Pulmonary artery endothelial cell (primary cell): ENCODE measurements around the gene CYBB. TPM values are rescaled to one million over a fixed set of nuclear protein-coding genes. Genes with fewer than 3 reads are reported as not detected.

Experiments used
- DNase-seq: peaks from one replicate; pipeline ENCODE4 v3.0.0-alpha.2; 2011; ENCODE audit warnings: low read depth, low spot score
- total RNA-seq: library from RNA; depleted of rRNA; stranded (reverse); fragments of >200 nt; gene quantifications from 2 replicates; pipeline ENCODE4 v1.2.3, GENCODE V29; 2014

The CYBB gene
- total RNA-seq, 1 donor from 2014 or later = not detected

DNA sequence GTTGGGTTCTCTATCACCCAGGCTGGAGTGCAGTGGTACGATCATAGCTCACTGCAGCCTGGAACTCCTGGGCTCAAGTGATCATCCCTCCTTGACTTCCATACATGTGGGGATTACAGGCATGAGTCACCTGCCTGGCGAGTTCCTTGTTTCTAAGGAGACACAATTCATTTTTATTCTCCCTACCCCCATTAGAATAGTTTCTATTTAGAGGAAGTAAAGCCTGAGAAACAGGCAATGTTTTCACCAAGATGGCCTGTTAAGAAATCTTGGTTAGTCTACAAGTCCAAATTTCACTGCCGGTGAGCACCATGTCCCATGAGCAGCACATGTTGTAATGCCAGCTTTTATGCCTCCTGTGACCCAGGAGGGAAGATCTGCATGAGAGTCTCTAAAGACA lies 5.7 kb downstream of the CYBB start:
- no peak for DNase-seq

DNA sequence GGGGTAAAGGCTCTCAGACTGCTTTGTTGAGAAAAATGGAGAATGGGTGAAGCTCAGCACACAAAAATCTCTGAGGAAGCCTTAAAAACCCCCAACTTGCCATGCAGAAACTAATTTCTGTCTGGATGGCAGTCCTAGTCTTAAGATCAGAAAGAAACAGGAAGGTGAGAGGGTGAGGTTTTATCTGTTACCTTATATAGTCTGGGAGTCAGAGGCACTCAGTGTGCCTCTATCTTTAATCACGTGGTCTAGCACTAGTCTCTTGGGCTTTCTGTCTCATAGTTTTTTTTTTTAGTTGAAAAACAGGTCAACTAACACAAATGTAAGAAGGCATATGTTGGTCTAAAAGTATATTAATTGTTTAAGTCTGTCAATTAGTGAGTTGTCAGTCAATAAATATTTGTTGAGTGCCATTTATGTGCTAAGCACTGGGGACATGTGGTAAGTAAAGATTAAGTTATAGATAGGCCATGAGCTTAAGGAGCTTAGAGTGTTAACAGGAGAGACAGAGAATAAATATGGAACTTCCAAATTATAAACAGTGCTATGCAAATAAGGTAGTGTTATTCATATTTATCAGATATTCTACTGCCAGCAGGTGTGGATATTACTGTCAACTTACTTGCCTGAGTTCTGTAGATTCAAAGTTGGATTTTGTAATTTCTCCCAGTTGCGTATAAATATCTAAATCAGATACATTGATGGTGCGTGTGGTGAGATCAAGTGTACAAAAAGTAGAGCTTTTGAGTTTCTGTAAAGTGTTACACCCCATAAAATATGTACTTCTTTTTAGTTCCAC lies 7.0 kb downstream of the CYBB start:
- DNase-seq = no peak

DNA sequence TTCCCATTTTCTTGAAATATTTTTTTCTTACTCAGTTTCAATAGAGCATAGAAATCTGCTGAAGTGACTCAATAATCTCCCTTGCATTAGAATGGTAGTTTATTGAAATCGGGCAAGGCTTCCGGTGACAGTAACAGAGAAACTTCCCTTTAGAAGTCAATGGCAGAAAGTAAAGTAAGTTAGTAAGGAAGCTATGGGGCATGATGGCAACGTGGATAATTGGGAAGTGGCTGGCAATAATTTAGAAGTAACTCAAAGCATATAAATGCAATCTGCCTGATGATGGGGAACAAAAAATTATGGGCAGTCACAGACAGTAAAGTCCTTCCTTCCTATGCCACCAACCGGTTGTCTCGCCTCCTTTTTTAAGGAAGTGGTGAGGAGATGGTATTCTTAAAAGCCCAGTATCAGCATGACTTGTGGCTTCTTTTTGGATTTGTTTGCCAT lies 7.6 kb downstream of the CYBB start:
- no peak for DNase-seq

DNA sequence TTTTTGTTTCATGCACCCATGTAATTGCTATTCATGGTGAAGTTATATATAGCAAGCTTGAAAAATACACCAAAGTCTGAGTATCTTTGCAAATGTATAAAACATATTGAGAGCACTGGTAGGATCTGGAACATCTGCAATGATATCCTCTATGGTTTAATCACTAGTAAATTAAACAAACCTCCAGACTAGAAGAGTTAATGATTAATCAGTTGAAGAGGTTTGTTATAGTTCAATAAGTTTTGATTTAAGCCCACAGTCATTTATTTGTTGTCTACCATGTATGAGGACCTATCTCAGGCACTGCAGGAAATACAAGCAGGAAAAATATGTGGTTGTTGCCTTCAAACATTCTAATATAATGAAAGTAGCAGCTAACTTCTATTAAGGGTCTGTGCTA lies 16.5 kb downstream of the CYBB start:
- DNase-seq = no peak

DNA sequence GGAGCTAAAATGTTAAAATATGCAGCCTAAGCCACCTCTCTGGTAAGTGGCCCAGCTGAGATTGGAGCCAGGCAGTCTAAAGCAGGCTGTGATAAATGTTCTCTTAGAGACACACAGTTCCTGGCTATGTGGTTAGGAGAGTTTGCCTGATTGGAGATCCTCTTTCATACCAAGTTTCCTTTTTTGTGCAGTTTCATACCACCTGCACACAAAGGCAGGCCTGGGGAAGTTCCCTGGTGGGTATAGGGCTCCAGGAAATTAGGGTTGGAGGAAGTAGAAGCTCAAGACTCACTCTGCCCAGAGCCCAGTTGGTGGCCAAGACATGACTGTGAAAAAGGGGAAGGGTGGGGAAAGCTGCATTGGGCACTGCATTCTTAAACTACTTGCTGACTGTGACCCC lies 16.9 kb downstream of the CYBB start:
- DNase-seq = no peak

DNA sequence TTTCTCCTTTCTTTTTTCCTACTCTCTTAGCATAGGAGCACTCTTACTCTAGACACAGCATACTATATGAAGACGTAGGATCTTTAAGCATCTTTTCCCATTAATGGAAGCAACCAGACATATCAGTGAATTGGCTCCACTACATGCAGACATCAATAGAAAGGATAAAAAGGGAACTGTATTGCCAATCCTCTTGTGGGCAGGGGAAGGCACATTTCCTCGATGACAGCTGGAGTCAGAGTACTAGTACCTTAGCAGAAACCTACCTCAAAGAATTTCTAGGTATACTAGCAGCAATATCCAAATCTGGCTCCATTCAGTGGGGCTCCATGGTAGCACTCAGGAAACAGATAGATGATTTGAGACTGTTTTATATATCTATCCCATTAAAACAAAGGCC lies 20.1 kb downstream of the CYBB start:
- no peak for DNase-seq

DNA sequence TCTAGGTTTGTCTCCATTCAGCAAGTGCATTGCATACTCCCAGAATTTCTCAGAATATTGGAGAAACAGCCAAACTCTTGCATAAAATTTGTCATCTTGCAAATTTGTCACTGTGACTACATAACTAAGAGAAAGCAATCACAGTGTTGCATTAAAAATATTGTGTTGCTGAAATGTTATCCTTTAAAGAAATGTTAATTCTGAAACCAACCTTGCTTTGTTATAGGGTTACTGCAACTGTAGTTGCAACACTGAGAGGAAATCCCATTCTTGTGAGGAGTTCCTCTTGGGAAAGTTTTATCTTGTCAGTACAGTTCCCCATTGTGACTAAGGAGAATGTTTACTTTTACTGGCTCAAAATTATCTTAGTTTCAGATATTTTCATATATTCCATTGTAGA lies 20.9 kb downstream of the CYBB start:
- DNase-seq = no peak

DNA sequence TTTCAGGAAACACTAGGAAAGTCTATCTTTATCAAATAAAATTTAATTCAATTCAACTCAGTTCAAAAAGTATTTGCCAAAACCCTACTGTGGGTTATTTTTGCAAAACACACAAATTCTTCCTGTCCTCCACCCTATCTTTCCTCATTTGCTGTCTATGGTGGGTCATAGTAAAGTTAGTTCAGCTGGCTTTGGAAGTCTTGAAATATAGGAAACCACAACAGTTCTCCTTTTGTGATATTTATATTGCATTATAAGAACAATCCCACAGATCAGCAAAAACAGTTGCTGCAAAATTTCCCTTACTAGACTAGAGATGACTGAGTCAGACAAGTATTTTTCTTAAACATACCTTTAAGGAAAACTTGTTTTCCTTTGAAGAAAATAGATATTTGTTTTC lies 22.2 kb downstream of the CYBB start:
- DNase-seq = no peak

DNA sequence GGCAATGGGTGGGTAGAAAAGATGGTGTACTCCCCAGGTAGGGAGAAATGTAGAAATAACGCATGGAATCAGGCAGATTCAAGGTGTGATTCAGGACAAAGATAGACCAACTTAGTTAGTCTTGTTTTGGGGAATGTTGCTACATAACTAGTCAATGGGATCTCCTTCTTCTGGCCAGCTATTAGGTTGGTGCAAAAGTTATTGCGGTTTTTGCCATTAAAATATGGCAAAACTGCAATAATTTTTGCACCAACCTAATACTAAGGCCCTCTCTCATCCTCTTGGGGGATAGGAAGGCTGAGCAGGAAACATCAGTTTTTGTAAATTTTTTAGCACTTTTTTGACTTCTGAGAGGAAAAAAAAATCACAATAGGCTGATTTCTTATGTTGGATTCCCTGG lies 23.2 kb downstream of the CYBB start:
- no peak for DNase-seq

DNA sequence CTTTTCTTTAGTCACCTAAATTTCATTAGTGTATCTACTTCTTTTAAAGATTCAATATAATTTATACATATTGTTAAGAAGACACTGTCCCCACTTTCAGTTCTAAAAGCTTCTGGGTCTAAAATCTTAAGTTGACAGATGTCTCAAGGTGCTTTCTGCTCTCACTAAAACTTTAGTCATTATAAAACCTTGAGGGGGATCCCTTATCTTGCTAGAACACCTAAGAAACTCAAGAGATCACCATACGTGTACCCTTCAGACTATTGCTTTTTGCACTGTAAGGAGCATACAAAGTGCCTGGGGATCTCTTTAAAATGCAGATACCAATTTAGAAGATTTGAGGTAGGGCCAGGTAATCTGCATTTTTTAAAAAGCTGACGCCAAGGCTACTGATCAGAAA lies 30.1 kb downstream of the CYBB start:
- no peak for DNase-seq

DNA sequence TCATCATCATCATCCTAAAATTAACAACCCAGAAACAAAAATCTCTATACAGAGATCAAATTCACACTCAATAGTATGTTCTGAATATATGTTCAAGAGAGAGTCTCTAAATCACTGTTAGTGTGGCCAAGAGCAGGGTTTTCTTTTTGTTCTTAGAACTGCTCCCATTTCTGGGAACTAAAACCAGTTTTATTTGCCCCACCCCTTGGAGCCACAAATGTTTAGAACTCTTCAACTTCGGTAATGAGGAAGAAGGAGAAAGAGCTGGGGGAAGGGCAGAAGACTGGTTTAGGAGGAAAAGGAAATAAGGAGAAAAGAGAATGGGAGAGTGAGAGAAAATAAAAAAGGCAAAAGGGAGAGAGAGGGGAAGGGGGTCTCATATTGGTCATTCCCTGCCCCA lies 32.3 kb downstream of the CYBB start:
- no peak for DNase-seq

DNA sequence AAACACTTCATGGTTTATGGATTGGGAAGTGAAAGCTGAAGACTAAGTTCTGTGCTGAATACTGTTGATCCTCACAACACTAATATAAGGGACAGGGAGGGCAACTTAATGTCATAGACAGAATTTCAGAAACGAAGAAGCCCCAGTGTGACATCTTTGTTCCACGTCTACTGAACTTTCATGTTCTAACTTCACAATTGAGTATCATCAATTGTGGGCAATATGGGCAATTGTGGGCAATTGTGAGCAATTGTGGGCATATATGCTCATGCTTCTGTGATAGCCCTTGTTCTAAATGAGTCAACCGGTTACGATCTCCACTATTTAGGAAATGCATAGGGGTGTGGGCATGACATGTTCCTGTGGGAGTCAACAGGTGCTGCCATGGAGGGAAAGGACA lies 33.7 kb downstream of the CYBB start:
- no peak for DNase-seq

DNA sequence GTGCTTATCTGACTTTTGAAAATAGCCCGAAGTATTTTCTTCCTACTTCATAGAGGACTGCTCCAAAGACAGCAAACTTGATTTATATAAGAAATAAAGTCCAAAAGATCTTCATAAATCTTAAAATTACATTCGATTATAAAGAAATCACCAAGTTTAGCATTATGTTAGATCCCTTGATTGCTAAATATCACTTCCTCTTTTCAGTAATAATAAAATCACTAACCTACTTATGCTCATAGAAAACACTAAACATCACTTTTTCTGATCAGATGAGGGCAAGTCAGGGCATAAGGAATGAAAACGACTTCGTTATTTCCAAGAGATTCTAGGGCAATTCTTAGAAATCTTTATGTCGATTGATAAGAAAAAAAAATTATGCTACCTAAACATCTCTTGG lies 35.5 kb downstream of the CYBB start:
- no peak for DNase-seq

DNA sequence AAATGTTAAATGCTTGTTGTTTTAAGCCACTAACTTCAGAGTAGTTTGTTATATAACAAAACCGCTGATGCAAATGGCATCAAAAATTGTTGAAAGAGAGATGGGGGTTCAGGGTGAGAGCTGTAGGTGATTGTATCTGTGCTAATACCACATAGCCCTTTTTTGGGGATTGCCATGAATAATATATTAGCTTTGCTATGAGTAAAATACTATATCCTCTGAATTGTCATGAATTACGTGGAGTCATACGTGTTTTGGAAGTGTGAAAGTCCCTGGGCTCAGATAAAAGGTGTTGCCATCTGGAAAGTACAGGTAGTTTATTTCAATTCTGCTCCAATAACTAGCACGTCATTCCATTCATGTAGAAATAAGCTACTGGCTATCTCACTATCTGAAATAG lies 36.9 kb downstream of the CYBB start:
- no peak for DNase-seq

DNA sequence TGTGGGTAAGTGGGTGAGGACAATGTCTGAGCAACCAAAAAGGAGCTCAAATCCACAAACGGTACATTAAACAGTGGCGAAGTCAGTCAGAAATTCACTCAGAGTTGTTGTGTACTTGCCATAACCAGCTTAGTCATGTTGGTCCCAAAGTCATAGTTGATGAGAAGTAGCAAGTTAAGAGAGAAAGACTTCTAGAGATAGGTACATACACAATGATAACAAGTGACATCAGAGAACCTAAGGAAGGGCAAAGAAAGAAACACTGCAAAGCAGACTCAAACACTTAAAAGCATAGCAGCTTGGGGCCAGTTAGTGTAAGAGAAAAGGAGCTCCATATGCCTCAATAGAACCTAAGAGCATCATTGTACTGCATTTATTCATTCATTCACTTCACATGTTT lies 37.3 kb downstream of the CYBB start:
- DNase-seq = no peak

DNA sequence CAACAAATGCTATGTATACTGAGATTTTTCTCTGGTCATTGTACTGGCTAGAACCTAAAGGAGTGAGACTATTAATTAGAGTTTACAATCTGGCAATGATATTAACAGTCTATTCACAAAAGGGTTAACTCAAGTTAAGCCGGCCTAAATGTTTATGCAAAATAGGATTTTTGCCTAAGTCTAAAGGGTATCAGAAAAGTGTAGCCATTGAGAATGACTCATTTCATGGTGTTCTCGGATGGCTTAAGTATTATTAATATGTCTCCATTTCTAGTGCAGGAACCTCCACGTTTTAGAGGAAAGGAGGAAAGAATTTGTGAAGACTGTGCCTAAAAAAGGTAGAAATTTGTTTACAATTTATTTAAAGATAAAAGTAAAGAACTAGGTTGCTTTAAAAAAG lies 37.7 kb downstream of the CYBB start:
- no peak for DNase-seq

DNA sequence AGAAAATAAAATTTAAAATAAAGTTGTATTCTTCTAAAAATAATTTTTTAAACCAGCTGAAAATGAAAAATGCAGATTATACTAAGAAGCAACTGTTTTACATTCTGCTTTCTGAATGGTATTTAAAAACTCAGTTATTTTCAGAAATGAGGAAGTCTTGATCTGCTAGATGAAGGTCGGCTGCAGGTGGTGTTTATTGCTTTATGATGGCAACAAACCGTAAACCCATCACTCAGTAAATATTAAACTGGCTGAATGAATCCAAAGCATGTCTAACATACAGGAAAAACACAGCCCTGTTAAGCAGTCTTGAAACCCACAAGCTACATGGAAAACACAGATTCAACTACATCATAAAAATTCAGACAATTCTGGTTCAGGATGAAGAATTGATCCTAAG lies 38.2 kb downstream of the CYBB start:
- DNase-seq = no peak

DNA sequence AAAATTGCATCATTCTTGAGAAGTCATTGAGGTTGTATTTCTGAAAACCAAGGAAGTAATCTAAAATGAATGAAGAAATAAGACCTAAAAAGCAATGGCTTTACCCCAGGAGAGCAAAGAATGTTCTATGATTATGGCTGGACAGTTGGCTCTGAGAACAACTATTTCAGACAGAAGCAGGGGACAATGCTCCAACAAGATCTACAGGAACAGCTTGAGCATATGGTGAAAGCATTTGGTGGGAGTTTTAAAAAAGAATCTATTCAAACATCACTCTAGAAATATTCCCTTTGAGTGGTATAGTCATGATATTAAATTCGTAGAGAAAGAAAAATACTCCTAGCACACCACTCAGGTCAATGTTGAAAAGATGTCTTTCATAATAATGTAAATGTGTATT lies 40.8 kb downstream of the CYBB start:
- no peak for DNase-seq

DNA sequence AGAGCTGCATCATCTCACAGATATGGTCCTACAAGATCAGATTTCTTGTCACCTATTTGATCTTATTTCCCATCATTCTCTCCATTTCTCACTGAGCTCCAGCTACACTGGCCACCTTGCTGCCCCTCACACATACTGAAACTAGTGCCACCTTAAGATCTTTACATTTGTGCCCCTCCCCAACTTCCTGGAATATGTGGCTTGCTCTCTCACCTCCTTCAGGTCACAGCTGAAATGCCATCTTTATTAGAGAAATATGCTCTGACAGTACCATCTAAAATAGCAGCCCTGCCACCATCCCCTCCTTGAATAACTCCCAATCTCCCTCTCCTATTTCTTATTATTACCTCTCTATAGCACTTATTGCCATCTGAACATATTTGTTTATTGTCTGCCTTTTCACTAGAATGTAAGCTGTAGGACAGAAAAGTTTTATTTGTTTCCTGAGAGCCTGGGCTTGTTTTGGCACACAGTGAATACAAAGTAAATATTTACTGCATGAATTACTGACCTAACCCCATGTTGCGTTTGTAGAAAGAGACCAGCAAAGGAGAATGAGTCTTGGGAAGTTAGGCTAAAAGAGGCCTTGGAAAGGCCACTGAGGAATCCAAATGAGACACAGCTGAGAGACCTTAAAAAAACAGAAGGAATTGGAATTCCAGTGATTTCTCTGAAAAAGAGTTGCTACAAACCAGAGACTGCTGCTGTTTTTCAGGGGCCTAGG lies 44.8 kb downstream of the CYBB start:
- no peak for DNase-seq

DNA sequence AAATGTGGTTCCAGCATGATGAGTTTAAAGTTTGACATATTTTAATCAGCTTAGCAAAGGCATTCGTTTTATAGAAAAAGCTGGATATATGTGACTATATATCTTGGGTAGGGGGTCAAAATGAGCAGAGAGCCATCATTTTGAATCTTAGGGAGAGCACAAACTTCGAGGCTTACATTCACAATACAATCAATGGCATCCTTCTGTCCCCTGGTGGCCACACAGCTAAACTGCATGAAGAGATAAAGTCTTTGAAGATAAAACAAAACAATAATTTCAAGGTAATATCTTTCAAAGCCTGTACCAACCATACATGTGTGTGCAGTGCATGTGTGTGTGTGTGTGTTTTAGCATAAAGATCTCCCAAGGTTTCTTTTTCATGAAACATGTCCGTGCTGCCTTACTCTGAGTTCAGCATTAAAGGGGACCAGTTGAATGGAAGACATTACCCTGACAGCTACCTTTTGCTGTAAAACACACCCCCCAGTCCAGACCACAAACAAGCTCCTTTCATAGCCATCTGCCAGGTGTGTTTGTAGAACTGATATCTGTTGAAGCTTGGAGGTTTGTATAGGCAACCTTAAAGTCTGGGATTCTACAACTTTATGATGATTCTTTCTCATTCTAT lies 45.5 kb downstream of the CYBB start:
- DNase-seq = no peak

DNA sequence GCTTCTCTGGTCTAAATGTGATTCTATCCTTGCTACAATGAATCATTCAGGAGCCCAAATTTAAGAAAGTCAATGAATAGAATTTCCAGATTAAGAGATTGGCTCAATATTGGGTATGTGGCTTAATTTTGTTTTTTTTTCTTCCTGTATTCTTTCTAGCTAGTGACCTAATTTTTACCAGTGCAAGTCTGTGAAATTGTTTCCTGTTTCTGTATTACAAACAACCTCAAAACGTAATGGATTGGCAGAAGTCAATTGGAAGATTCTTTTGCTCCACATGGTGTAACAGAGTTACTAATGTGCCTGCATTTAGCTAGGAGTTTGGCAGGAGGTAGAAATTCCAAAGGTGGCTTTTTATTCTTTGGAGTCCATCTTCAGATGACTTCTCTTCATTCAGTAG lies 49.9 kb downstream of the CYBB start:
- no peak for DNase-seq

DNA sequence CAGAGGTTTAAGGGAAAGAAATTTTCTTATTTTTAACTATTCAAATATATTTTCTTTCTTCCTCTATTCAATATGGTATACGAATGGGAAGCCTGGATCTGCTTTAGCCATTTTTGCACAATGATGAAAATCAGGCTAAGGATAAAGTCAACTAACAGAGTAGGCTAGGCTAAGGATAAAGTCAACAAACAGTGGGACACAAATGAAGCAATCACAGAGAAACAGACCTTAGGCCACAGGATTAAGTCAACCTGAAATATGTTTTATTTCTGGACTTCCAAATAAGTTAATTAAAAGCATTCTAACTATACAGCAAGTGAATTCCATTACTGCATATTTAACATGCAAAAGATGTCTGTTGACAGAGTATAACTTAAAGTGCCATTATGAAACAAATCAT lies 50.5 kb downstream of the CYBB start:
- no peak for DNase-seq

DNA sequence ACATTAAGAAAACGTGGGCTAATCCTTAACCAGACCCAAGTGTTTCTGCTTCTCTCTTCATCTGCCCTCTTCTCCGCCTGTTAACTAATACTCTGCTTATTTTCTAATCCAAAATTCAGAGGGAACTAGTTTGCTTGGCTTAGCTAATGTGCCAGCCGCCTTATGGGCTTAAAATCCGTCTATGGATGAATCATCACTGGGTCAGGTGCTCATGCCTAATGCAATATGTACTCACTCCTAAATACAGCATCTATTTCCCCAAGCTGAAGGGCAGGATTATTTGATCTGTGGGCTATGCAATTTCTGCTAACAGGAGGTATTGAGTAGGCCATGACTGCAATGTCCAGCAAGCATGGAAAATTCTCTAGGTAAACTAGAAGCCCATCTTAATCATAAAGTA lies 55.1 kb downstream of the CYBB start:
- DNase-seq = no peak
